ENCODE results near the gene TCF12. TPM values are rescaled to one million over a fixed set of nuclear protein-coding genes. Genes with fewer than 3 reads are reported as not detected.

Gene TCF12
- total and polyA plus RNA-seq, 5 donors from 2014 or later, result 45.7 to 83.7 (median 68.2) TPM

DNA sequence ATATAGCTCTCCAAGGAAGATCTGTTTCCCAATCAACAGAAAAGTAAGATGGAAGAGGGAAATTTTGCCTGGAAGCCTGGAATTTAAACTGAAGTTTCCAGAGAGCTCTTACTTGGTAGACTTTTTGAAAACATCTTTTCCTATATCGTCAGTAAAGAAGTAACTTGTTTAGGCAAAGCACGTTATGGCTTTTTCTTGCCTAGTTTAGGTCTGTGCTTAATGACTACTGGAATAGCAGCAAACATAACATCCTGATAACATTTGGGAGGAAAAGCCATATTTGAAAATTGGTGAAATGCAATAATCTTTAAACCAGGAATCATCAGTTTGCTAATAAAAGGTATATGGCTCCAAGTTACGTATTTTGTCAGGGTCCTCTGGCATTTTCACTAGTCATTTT is 297.4 kb downstream of the TCF12 start:
- Histone ChIP-seq H3K9me3 (ENCODE audit: control insufficient read depth in 2 of 2, low read length in 2 of 2) (no peaks in the 10 kb centered on the region), H3K4me3 (ENCODE audit: low read depth, low read length) (no peak overlapping the region), H3K36me3 (ENCODE audit: control insufficient read depth, insufficient read depth, low read length) (no peaks in the 10 kb centered on the region), H3K4me1 (ENCODE audit: control insufficient read depth, insufficient read depth, low read length, poor library complexity, severe bottlenecking) (no peaks in the 10 kb centered on the region), H3K27ac (ENCODE audit: insufficient read depth, low read length, poor library complexity, severe bottlenecking) (no peak overlapping the region), H3K27me3 (ENCODE audit: control insufficient read depth, insufficient read depth, low read length) (no peaks in the 10 kb centered on the region)
- no peaks in the 10 kb centered on the region for H3K27me3 Mint-ChIP-seq
- H3K27ac Mint-ChIP-seq, result no peak overlapping the region
- ATAC-seq (ENCODE audit: low read depth in 2 of 2) (no peak), DNase-seq (no peak)
- H3K36me3 Mint-ChIP-seq, result no peaks in the 10 kb centered on the region
- peaks cover 18 to 33% (median 29%) of the 10 kb centered on the region in 4 donors for H3K4me1 Mint-ChIP-seq
- no peaks in the 10 kb centered on the region for H3K9me3 Mint-ChIP-seq
- H3K4me3 Mint-ChIP-seq, result no peak overlapping the region

DNA sequence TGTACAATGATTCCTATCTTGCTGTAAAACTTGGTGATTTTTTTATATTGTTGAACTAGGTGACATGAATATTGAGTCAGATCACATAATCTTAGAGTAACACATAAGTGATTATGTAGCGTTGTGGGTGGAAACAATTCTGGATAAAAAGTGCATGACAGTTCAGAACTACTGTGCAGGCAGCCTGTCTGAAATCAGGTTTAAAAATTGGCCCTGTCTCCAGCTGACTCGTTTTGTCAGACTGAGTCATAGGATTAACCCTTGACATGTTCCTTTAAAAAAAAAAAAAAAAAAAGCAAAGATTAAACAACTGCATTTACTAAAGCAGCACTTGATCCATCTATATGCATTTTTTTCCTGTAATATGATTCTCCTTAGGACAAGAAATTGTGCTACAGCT is 297.8 kb downstream of the TCF12 start:
- H3K36me3 ChIP-seq (ENCODE audit: control insufficient read depth, insufficient read depth, low read length), result no peaks in the 10 kb centered on the region
- Mint-ChIP-seq H3K9me3 (no peaks in the 10 kb centered on the region), H3K27ac (no peak overlapping the region), H3K27me3 (no peaks in the 10 kb centered on the region), H3K4me3 (no peak overlapping the region), H3K4me1 (peaks cover 18 to 37% (median 30%) of the 10 kb centered on the region in 4 donors), H3K36me3 (no peaks in the 10 kb centered on the region)
- no peak overlapping the region for H3K27ac ChIP-seq (ENCODE audit: insufficient read depth, low read length, poor library complexity, severe bottlenecking)
- no peak overlapping the region for H3K4me3 ChIP-seq (ENCODE audit: low read depth, low read length)
- no peaks in the 10 kb centered on the region for H3K9me3 ChIP-seq (ENCODE audit: control insufficient read depth in 2 of 2, low read length in 2 of 2)
- DNase-seq (no peak), ATAC-seq (ENCODE audit: low read depth in 2 of 2) (no peak)
- H3K27me3 ChIP-seq (ENCODE audit: control insufficient read depth, insufficient read depth, low read length), result no peaks in the 10 kb centered on the region
- H3K4me1 ChIP-seq (ENCODE audit: control insufficient read depth, insufficient read depth, low read length, poor library complexity, severe bottlenecking), result no peaks in the 10 kb centered on the region

DNA sequence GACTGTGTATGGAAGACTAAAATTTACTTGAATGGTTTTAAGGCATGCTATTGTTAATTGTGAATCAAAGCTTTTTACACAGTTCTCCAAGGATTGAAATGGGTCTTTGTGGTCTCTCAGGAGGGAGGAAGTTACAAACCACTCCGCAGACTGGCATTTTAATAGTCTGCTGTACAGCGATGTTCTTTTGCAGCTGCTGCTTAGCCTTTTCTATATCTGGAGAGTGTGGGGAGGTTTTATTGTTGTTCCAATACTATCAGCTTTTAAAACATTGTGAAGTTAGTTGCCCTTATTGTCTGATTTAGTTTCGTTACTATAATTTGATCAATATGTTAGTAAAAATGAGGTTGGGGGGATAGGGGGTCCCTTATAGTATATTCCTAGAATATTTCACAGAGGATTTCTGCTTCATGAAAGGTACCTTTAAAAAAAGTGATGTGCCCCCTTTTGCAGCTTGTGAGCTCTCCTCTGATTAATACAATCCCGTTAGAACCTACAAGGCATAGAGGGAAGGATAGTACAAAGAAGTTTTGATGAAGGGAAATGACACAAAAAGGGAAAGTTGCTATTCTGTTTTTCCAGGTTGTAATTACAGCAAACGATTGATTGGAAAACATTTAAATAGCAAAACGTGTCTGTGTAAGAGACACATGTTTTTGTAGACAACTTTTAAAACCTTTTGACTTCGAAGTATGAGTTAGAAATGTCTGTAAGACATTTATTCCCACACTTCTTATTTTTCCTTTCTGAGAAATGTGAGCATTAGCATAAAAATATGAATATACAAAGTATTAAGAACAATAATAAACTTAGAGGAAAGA is 299.5 kb downstream of the TCF12 start:
- DNase-seq (no peak), ATAC-seq (ENCODE audit: low read depth in 2 of 2) (no peak)
- no peaks in the 10 kb centered on the region for H3K36me3 ChIP-seq (ENCODE audit: control insufficient read depth, insufficient read depth, low read length)
- H3K27ac Mint-ChIP-seq, result no peak overlapping the region
- H3K27ac ChIP-seq (ENCODE audit: insufficient read depth, low read length, poor library complexity, severe bottlenecking), result no peak overlapping the region
- no peaks in the 10 kb centered on the region for H3K4me1 ChIP-seq (ENCODE audit: control insufficient read depth, insufficient read depth, low read length, poor library complexity, severe bottlenecking)
- no peaks in the 10 kb centered on the region for H3K9me3 Mint-ChIP-seq
- no peak overlapping the region for H3K4me3 ChIP-seq (ENCODE audit: low read depth, low read length)
- H3K27me3 ChIP-seq (ENCODE audit: control insufficient read depth, insufficient read depth, low read length), result no peaks in the 10 kb centered on the region
- no peaks in the 10 kb centered on the region for H3K36me3 Mint-ChIP-seq
- no peaks in the 10 kb centered on the region for H3K27me3 Mint-ChIP-seq
- H3K9me3 ChIP-seq (ENCODE audit: control insufficient read depth in 2 of 2, low read length in 2 of 2), result no peaks in the 10 kb centered on the region
- H3K4me3 Mint-ChIP-seq, result no peak overlapping the region
- peaks cover 24 to 38% (median 33%) of the 10 kb centered on the region in 4 donors for H3K4me1 Mint-ChIP-seq

DNA sequence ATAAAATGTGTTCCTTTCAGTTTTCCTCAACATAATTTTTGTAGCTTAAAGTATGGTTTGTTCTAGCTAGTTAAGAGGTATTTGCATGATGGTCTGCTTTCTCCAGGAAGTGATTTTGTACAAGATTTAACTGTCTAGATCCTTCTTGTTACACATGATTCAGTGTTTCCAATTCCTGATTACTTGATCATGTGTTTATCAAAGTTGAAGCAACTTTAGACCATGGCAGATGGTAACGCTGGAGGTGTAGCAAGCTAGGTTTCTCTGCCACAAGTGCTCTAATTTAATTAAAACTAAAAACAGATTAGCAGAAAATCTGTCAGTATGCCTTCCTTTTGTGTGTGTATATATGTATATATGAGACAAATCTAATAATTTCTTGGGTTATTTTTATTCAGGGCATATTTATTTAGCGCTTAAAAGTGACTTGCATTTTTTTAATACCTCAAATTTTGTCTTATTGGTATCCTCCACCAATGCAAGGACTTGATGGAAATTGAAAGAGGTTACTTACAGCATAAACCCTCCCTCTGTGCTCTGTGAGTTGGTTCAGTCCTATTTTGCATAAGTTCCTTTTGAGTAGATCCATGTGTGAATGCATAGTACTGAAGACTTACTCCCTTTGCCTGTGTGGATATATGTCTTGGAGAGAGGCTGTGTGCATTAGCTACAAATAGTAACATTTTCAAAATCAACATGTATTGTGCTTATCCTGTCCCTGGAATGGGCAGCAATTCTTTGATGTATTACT is 300.6 kb downstream of the TCF12 start:
- no peak for ATAC-seq (ENCODE audit: low read depth in 2 of 2)
- Histone ChIP-seq H3K27ac (ENCODE audit: insufficient read depth, low read length, poor library complexity, severe bottlenecking) (no peak overlapping the region), H3K36me3 (ENCODE audit: control insufficient read depth, insufficient read depth, low read length) (no peaks in the 10 kb centered on the region), H3K27me3 (ENCODE audit: control insufficient read depth, insufficient read depth, low read length) (no peaks in the 10 kb centered on the region), H3K4me3 (ENCODE audit: low read depth, low read length) (no peak overlapping the region), H3K4me1 (ENCODE audit: control insufficient read depth, insufficient read depth, low read length, poor library complexity, severe bottlenecking) (no peaks in the 10 kb centered on the region), H3K9me3 (ENCODE audit: control insufficient read depth in 2 of 2, low read length in 2 of 2) (no peaks in the 10 kb centered on the region)
- no peaks in the 10 kb centered on the region for H3K9me3 Mint-ChIP-seq
- H3K27ac Mint-ChIP-seq, result peak overlapping the region in 1 of 3 donors; percentile 46
- H3K4me1 Mint-ChIP-seq, result peaks cover 23 to 38% (median 32%) of the 10 kb centered on the region in 4 donors
- DNase-seq, result peak in 1 of 3 donors; percentile 47
- no peaks in the 10 kb centered on the region for H3K36me3 Mint-ChIP-seq
- no peaks in the 10 kb centered on the region for H3K27me3 Mint-ChIP-seq
- H3K4me3 Mint-ChIP-seq, result no peak overlapping the region

DNA sequence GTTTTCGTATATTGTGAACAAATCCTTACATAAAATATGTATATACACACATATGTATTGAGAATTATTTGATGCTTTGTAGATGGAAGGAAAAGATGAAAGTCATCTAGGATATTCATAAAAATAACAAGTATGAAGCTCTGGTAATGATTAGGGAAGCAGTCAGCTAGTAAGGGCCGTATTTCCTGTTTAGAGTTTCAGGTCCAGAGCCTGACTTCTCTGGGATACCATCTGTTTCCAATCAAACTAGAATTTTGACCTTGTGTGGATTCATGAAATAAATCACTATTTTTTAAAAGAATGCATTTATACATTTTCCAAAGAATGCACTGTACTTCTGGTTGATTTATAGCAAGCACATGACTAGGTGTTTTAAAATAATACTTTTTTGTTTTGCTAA is 301.8 kb downstream of the TCF12 start:
- Histone ChIP-seq H3K27ac (ENCODE audit: insufficient read depth, low read length, poor library complexity, severe bottlenecking) (no peak overlapping the region), H3K36me3 (ENCODE audit: control insufficient read depth, insufficient read depth, low read length) (no peaks in the 10 kb centered on the region), H3K4me1 (ENCODE audit: control insufficient read depth, insufficient read depth, low read length, poor library complexity, severe bottlenecking) (no peaks in the 10 kb centered on the region), H3K9me3 (ENCODE audit: control insufficient read depth in 2 of 2, low read length in 2 of 2) (no peaks in the 10 kb centered on the region), H3K27me3 (ENCODE audit: control insufficient read depth, insufficient read depth, low read length) (no peaks in the 10 kb centered on the region), H3K4me3 (ENCODE audit: low read depth, low read length) (no peak overlapping the region)
- no peaks in the 10 kb centered on the region for H3K36me3 Mint-ChIP-seq
- H3K4me3 Mint-ChIP-seq, result no peak overlapping the region
- no peaks in the 10 kb centered on the region for H3K27me3 Mint-ChIP-seq
- H3K4me1 Mint-ChIP-seq, result peaks cover 29 to 37% (median 32%) of the 10 kb centered on the region in 4 donors
- ATAC-seq (ENCODE audit: low read depth in 2 of 2) (no peak), DNase-seq (no peak)
- no peak overlapping the region for H3K27ac Mint-ChIP-seq
- no peaks in the 10 kb centered on the region for H3K9me3 Mint-ChIP-seq

DNA sequence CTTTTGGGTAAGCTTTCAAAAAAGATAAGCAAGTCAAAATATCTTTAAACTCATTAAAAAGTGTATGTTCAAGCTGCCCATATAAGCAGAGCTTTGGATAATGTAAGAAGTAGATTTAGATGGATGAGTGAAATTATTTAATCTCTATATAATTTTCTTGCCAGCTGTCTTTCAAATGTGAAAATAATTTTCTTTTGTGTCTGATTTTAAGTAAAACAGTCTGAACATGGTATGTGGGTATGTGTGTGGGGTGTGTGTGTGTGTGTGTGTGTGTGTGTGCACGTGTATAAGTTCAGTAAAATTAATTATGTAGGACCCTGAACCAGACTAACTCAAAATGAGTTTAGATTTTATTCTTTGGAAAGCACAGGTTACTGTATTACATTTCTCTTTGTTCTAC is 302.7 kb downstream of the TCF12 start:
- Histone ChIP-seq H3K36me3 (ENCODE audit: control insufficient read depth, insufficient read depth, low read length) (no peaks in the 10 kb centered on the region), H3K4me3 (ENCODE audit: low read depth, low read length) (no peak overlapping the region), H3K27me3 (ENCODE audit: control insufficient read depth, insufficient read depth, low read length) (no peaks in the 10 kb centered on the region), H3K27ac (ENCODE audit: insufficient read depth, low read length, poor library complexity, severe bottlenecking) (no peak overlapping the region), H3K9me3 (ENCODE audit: control insufficient read depth in 2 of 2, low read length in 2 of 2) (no peaks in the 10 kb centered on the region), H3K4me1 (ENCODE audit: control insufficient read depth, insufficient read depth, low read length, poor library complexity, severe bottlenecking) (no peaks in the 10 kb centered on the region)
- ATAC-seq (ENCODE audit: low read depth in 2 of 2) (no peak), DNase-seq (no peak)
- Mint-ChIP-seq H3K4me3 (no peak overlapping the region), H3K27me3 (no peaks in the 10 kb centered on the region), H3K36me3 (no peaks in the 10 kb centered on the region), H3K4me1 (peaks cover 29 to 35% (median 30%) of the 10 kb centered on the region in 4 donors), H3K9me3 (no peaks in the 10 kb centered on the region), H3K27ac (no peak overlapping the region)

DNA sequence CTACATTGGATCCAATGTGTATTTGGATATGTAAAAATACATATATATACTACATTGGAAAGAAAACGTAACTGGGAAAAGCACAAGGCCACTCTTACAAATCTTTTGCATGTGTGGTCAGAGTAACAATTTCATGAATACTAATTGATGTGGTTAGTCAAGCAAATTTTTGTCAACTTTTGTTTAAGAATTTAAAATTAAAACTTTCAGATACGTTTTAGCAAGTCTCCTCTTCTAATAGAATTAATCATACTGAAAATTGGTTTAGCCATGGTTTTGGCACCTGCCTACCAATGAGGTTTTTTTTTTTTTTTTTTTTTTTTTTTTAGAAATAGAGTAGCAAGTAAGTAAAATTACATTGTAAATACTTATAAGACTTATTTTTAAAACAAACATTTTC is 304.9 kb downstream of the TCF12 start:
- no peaks in the 10 kb centered on the region for H3K4me1 ChIP-seq (ENCODE audit: control insufficient read depth, insufficient read depth, low read length, poor library complexity, severe bottlenecking)
- no peaks in the 10 kb centered on the region for H3K27me3 ChIP-seq (ENCODE audit: control insufficient read depth, insufficient read depth, low read length)
- no peaks in the 10 kb centered on the region for H3K36me3 ChIP-seq (ENCODE audit: control insufficient read depth, insufficient read depth, low read length)
- no peaks in the 10 kb centered on the region for H3K9me3 ChIP-seq (ENCODE audit: control insufficient read depth in 2 of 2, low read length in 2 of 2)
- Mint-ChIP-seq H3K27ac (no peak overlapping the region), H3K36me3 (no peaks in the 10 kb centered on the region), H3K27me3 (no peaks in the 10 kb centered on the region), H3K4me3 (no peak overlapping the region), H3K4me1 (peaks cover 24 to 33% (median 30%) of the 10 kb centered on the region in 4 donors), H3K9me3 (no peaks in the 10 kb centered on the region)
- no peak for DNase-seq
- H3K4me3 ChIP-seq (ENCODE audit: low read depth, low read length), result no peak overlapping the region
- no peak overlapping the region for H3K27ac ChIP-seq (ENCODE audit: insufficient read depth, low read length, poor library complexity, severe bottlenecking)
- ATAC-seq (ENCODE audit: low read depth in 2 of 2), result no peak
